ENCODE measurements around the gene TENM3. TPM values are rescaled to one million over a fixed set of nuclear protein-coding genes. Genes with fewer than 3 reads are reported as not detected.

Gene TENM3
- total RNA-seq, 1 experiment from 2014 or later: not detected

DNA sequence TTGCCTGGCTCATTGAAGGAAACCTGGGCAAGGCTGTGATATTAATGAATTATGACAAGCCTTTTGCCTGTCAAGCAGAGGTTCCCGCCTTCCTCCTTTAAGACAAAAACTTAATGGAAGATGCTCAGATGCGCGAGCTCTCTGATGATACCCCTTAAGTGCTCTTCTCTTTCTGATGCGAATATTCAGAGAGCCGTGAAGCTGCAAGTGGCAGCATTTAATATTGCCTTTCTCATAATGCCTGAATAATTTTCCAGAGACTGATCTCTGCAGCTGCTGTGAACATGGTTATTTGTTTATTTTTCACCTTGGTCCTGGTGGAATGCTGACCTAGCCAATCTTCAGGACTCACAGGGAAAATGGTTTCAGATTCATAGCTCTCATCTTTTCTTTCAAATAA, 251.8 kb downstream of the TENM3 start:
- Histone ChIP-seq H3K9me3 (ENCODE audit: low read length) (no peaks in the 10 kb centered on the region), H3K27me3 (ENCODE audit: low read length) (no peaks in the 10 kb centered on the region), H3K4me2 (ENCODE audit: low read depth, low read length, poor library complexity, severe bottlenecking) (no peak overlapping the region), H3K79me2 (ENCODE audit: low read length) (no peaks in the 10 kb centered on the region), H3K9me2 (replicated peaks; ENCODE audit: insufficient read depth, low read length) (no peaks in the 10 kb centered on the region), H2AFZ (ENCODE audit: low read length) (no peak overlapping the region), H3K4me1 (ENCODE audit: low read length) (no peaks in the 10 kb centered on the region), H3K9ac (ENCODE audit: low read length) (no peak overlapping the region), H3K27ac (ENCODE audit: low read length) (no peak overlapping the region), H4K20me1 (ENCODE audit: insufficient read depth, low read depth, low read length) (no peaks in the 10 kb centered on the region), H3K36me3 (ENCODE audit: insufficient read depth, low read length) (no peaks in the 10 kb centered on the region), H3K4me3 (ENCODE audit: low read length) (no peak overlapping the region)
- no peak for DNase-seq

DNA sequence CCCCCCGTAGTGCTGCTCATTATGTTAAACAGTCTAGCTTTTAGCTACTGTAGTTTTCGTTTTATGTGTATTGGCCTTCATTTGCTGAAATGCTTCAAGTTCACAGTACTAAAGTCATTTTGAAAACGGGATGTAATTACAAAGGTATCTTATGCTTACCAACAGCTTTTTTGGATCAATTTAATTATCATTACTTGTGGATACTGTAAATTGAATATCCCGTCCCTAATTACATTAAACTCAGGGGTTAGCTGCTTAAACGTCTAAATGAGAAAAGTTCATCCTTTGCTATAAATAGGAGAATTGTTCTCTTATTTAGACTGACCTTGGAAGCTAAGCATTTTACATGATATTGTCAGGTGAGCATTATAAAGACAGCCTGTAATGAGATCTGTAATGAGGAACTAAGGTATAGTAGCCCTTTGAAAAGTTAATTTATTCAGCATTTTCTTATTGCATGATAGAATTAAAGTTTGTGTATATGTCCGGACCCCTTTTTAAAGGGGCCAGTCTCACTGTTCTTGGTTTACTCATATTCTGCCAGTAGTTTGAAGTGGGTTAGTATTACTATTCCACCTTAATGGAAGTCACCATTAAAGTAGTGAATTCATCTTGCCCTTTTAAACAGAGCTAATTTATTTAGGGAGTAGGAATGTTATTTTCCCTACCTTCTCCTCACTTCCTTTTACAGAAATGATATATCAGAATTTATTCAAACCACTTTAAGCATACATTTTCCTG, 252.6 kb downstream of the TENM3 start:
- no peaks in the 10 kb centered on the region for H3K9me3 ChIP-seq (ENCODE audit: low read length)
- H3K27ac ChIP-seq (ENCODE audit: low read length): no peak overlapping the region
- no peak overlapping the region for H3K4me3 ChIP-seq (ENCODE audit: low read length)
- no peaks in the 10 kb centered on the region for H3K4me1 ChIP-seq (ENCODE audit: low read length)
- no peaks in the 10 kb centered on the region for H4K20me1 ChIP-seq (ENCODE audit: insufficient read depth, low read depth, low read length)
- no peaks in the 10 kb centered on the region for H3K9me2 ChIP-seq (replicated peaks; ENCODE audit: insufficient read depth, low read length)
- no peak overlapping the region for H2AFZ ChIP-seq (ENCODE audit: low read length)
- no peak overlapping the region for H3K9ac ChIP-seq (ENCODE audit: low read length)
- no peak overlapping the region for H3K4me2 ChIP-seq (ENCODE audit: low read depth, low read length, poor library complexity, severe bottlenecking)
- H3K27me3 ChIP-seq (ENCODE audit: low read length): no peaks in the 10 kb centered on the region
- no peak for DNase-seq
- no peaks in the 10 kb centered on the region for H3K36me3 ChIP-seq (ENCODE audit: insufficient read depth, low read length)
- no peaks in the 10 kb centered on the region for H3K79me2 ChIP-seq (ENCODE audit: low read length)

DNA sequence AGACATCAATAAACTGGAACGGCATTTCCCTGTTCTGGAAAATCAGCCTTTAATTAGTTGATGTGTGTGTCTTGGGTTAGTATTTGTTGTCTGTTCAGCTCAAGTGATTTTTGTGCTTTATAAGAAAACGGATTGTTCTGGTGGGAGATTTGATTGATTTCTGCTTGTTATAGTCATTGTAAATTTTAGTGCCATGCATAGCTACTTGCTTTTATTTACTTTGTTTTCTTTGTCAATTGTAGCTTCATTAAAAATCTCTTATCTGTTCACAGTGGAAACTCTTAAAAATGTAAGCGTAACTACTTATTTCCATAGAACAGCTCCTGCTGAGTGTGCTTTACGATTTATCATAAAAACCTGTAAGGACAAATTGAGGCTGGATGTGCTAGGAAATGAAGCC, 253.2 kb downstream of the TENM3 start:
- H4K20me1 ChIP-seq (ENCODE audit: insufficient read depth, low read depth, low read length): no peaks in the 10 kb centered on the region
- no peaks in the 10 kb centered on the region for H3K9me3 ChIP-seq (ENCODE audit: low read length)
- H3K36me3 ChIP-seq (ENCODE audit: insufficient read depth, low read length): no peaks in the 10 kb centered on the region
- H3K4me2 ChIP-seq (ENCODE audit: low read depth, low read length, poor library complexity, severe bottlenecking): no peak overlapping the region
- no peak for DNase-seq
- H3K79me2 ChIP-seq (ENCODE audit: low read length): no peaks in the 10 kb centered on the region
- H3K27me3 ChIP-seq (ENCODE audit: low read length): no peaks in the 10 kb centered on the region
- H3K4me3 ChIP-seq (ENCODE audit: low read length): no peak overlapping the region
- no peak overlapping the region for H2AFZ ChIP-seq (ENCODE audit: low read length)
- no peak overlapping the region for H3K9ac ChIP-seq (ENCODE audit: low read length)
- no peaks in the 10 kb centered on the region for H3K4me1 ChIP-seq (ENCODE audit: low read length)
- no peaks in the 10 kb centered on the region for H3K9me2 ChIP-seq (replicated peaks; ENCODE audit: insufficient read depth, low read length)
- no peak overlapping the region for H3K27ac ChIP-seq (ENCODE audit: low read length)

DNA sequence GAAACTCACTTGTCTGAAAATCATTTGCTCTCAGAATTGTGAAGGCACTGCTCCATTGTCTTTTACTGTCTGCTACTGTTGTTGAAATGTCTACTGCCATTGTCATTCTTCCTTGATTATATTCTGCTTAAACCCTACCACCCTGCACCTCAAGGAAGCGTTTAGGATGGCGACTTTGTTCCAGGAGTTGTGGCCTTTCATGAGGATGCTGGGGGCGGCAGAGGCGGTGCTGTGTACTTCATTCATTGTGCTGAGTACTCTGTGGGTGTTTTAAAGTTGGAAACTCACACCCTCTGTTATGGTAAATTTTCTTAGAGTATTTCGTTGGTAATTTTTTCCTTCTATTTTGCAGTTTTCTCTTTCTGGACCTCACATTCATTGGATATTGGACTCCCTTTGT, 258.9 kb downstream of the TENM3 start:
- Histone ChIP-seq H3K9ac (ENCODE audit: low read length) (no peak overlapping the region), H3K4me2 (ENCODE audit: low read depth, low read length, poor library complexity, severe bottlenecking) (no peak overlapping the region), H3K9me3 (ENCODE audit: low read length) (no peaks in the 10 kb centered on the region), H4K20me1 (ENCODE audit: insufficient read depth, low read depth, low read length) (no peaks in the 10 kb centered on the region), H3K9me2 (replicated peaks; ENCODE audit: insufficient read depth, low read length) (no peaks in the 10 kb centered on the region), H3K27me3 (ENCODE audit: low read length) (no peaks in the 10 kb centered on the region), H3K79me2 (ENCODE audit: low read length) (no peaks in the 10 kb centered on the region), H3K36me3 (ENCODE audit: insufficient read depth, low read length) (no peaks in the 10 kb centered on the region), H3K27ac (ENCODE audit: low read length) (no peak overlapping the region), H3K4me3 (ENCODE audit: low read length) (no peak overlapping the region), H3K4me1 (ENCODE audit: low read length) (no peaks in the 10 kb centered on the region), H2AFZ (ENCODE audit: low read length) (no peak overlapping the region)
- DNase-seq: no peak

DNA sequence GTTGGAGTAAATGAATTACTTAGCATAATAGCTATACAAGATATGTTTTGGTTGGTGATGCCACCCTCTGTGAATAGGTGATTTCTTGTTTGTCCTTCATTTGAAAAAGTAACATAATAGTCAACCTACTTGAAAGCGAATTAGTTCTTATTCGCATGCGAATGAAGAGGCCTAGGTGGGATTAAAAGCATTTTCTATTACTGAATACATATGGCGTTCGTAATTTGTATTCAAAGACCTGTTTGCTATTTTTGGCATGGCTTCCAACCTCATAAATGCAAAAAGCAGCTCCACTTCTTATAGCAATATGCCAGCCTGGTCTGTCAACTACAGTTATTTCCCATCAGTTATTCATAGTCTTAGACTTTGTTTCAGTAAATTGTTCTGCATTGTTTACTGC, 261.3 kb downstream of the TENM3 start:
- Histone ChIP-seq H3K9ac (ENCODE audit: low read length) (no peak overlapping the region), H3K9me3 (ENCODE audit: low read length) (no peaks in the 10 kb centered on the region), H3K36me3 (ENCODE audit: insufficient read depth, low read length) (no peaks in the 10 kb centered on the region), H3K9me2 (replicated peaks; ENCODE audit: insufficient read depth, low read length) (no peaks in the 10 kb centered on the region), H3K27me3 (ENCODE audit: low read length) (no peaks in the 10 kb centered on the region), H2AFZ (ENCODE audit: low read length) (no peak overlapping the region), H3K4me1 (ENCODE audit: low read length) (no peaks in the 10 kb centered on the region), H3K79me2 (ENCODE audit: low read length) (no peaks in the 10 kb centered on the region), H3K4me2 (ENCODE audit: low read depth, low read length, poor library complexity, severe bottlenecking) (no peak overlapping the region), H3K27ac (ENCODE audit: low read length) (no peak overlapping the region), H3K4me3 (ENCODE audit: low read length) (no peak overlapping the region), H4K20me1 (ENCODE audit: insufficient read depth, low read depth, low read length) (no peaks in the 10 kb centered on the region)
- no peak for DNase-seq

DNA sequence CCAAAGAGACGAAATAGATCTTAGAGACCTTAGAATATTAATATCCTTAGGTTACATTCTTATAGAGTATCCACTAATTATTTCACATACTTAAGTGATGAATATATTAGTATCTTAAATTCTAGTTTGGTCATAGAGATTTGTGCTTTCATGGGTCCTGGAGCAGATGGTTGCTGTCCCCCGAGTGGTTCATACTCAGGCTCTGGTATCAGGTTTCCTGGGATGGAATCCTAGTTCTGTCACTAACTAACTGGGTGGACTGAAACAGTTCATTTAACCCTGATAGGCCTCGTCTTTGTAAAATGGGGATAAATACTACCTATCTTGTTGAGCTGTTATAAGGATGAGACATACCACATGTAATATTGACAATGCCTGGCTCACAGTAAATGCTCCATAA, 264.6 kb downstream of the TENM3 start:
- no peaks in the 10 kb centered on the region for H4K20me1 ChIP-seq (ENCODE audit: insufficient read depth, low read depth, low read length)
- H3K9me3 ChIP-seq (ENCODE audit: low read length): no peaks in the 10 kb centered on the region
- H3K4me2 ChIP-seq (ENCODE audit: low read depth, low read length, poor library complexity, severe bottlenecking): no peak overlapping the region
- H3K36me3 ChIP-seq (ENCODE audit: insufficient read depth, low read length): no peaks in the 10 kb centered on the region
- H3K27ac ChIP-seq (ENCODE audit: low read length): no peak overlapping the region
- H3K9ac ChIP-seq (ENCODE audit: low read length): no peak overlapping the region
- no peaks in the 10 kb centered on the region for H3K9me2 ChIP-seq (replicated peaks; ENCODE audit: insufficient read depth, low read length)
- H2AFZ ChIP-seq (ENCODE audit: low read length): no peak overlapping the region
- H3K79me2 ChIP-seq (ENCODE audit: low read length): no peaks in the 10 kb centered on the region
- no peaks in the 10 kb centered on the region for H3K4me1 ChIP-seq (ENCODE audit: low read length)
- H3K4me3 ChIP-seq (ENCODE audit: low read length): no peak overlapping the region
- H3K27me3 ChIP-seq (ENCODE audit: low read length): no peaks in the 10 kb centered on the region
- DNase-seq: no peak

DNA sequence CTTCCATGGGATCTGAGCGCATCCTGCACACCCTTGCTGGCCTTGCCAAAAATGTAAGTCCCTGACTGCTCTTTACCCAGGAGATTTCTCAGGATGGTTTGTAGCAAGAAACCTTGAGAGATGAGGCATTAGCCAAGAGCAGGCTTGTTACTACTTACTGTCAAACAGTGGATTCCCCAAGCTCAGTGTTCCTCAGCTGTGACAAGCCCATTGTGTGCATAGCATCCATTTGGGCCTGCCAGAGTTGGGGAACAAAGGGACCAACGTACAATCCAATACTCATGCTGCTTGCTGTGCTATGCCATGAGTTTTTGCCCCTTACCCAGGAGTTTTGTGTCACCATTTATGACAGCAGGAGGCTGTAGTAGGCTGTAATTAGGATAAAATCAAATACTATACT, 267.6 kb downstream of the TENM3 start:
- no peaks in the 10 kb centered on the region for H3K27me3 ChIP-seq (ENCODE audit: low read length)
- H3K27ac ChIP-seq (ENCODE audit: low read length): no peak overlapping the region
- no peak overlapping the region for H2AFZ ChIP-seq (ENCODE audit: low read length)
- no peaks in the 10 kb centered on the region for H4K20me1 ChIP-seq (ENCODE audit: insufficient read depth, low read depth, low read length)
- no peaks in the 10 kb centered on the region for H3K9me3 ChIP-seq (ENCODE audit: low read length)
- DNase-seq: no peak
- no peak overlapping the region for H3K9ac ChIP-seq (ENCODE audit: low read length)
- no peaks in the 10 kb centered on the region for H3K4me1 ChIP-seq (ENCODE audit: low read length)
- no peak overlapping the region for H3K4me3 ChIP-seq (ENCODE audit: low read length)
- H3K9me2 ChIP-seq (replicated peaks; ENCODE audit: insufficient read depth, low read length): no peaks in the 10 kb centered on the region
- no peaks in the 10 kb centered on the region for H3K79me2 ChIP-seq (ENCODE audit: low read length)
- H3K4me2 ChIP-seq (ENCODE audit: low read depth, low read length, poor library complexity, severe bottlenecking): no peak overlapping the region
- H3K36me3 ChIP-seq (ENCODE audit: insufficient read depth, low read length): no peaks in the 10 kb centered on the region

DNA sequence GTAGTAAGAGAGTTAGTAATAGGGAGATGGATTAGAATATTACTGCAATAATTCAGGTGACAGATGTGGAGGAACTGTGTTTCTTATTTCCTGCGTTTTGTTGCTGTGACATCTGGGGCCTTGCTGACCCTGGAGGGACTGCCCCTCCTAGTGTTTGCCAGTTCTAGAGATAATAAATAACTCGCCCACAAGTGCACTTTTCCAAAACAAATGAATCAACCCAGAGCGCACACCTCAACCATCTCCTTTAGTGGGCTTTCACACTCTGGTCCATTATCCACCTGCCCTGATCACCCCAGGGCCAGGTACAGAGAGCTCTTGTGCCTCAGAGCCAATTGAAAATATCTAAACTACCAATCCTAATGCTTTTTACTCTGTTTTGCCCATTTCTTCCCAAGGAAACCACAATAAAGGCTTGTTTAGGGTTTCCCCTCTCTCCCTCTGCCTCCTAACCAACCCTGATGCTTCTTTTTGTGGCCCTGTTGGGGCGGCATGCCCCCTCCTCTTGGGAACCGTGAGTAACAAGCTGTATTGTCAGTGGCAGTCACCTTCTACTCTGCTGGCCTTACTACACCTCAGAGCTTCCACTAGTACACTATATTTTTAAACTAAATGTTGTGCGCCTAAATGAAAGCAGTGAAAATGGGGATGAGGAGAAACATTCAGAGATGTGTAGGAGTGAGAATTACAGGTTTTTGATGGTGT, 270.5 kb downstream of the TENM3 start:
- no peaks in the 10 kb centered on the region for H4K20me1 ChIP-seq (ENCODE audit: insufficient read depth, low read depth, low read length)
- H3K9ac ChIP-seq (ENCODE audit: low read length): no peak overlapping the region
- no peak for DNase-seq
- no peaks in the 10 kb centered on the region for H3K4me1 ChIP-seq (ENCODE audit: low read length)
- H3K36me3 ChIP-seq (ENCODE audit: insufficient read depth, low read length): no peaks in the 10 kb centered on the region
- no peaks in the 10 kb centered on the region for H3K9me3 ChIP-seq (ENCODE audit: low read length)
- H3K79me2 ChIP-seq (ENCODE audit: low read length): no peaks in the 10 kb centered on the region
- H3K4me3 ChIP-seq (ENCODE audit: low read length): no peak overlapping the region
- no peak overlapping the region for H3K27ac ChIP-seq (ENCODE audit: low read length)
- no peak overlapping the region for H3K4me2 ChIP-seq (ENCODE audit: low read depth, low read length, poor library complexity, severe bottlenecking)
- H2AFZ ChIP-seq (ENCODE audit: low read length): no peak overlapping the region
- H3K27me3 ChIP-seq (ENCODE audit: low read length): no peaks in the 10 kb centered on the region
- H3K9me2 ChIP-seq (replicated peaks; ENCODE audit: insufficient read depth, low read length): no peaks in the 10 kb centered on the region
